ENCODE data around the gene F11.
"Not testable (repeated sequence)": the region's sequence is repeated elsewhere in the genome, so short reads cannot be mapped to it uniquely, and the experiment has no call there.

- TF ChIP-seq CTCF (IDR thresholded peaks at IDR 0.05 in 8 of 11, conservative IDR thresholded peaks at IDR 0.05 in 3 of 11); POLR2AphosphoS5 (IDR thresholded peaks at IDR 0.05); POLR2A (IDR thresholded peaks at IDR 0.05): not testable (repeated sequence)
These were observed 7.4 kb downstream of the F11 start for GRCh38 chr4:186273392-186273789.
